ENCODE data around the gene TMEM54.

GRCh38 chr1:32886828-32887414 is 14.3 kb downstream of the TMEM54 start:
- no peak for TF ChIP-seq CTCF (conservative IDR thresholded peaks at IDR 0.05; ENCODE audit: low read depth in 2 of 2)
- TF ChIP-seq CREB1 (CRISPR knock-in tag; IDR thresholded peaks at IDR 0.05; ENCODE audit: low read depth) = no peak
- TF ChIP-seq EZH2 (IDR thresholded peaks at IDR 0.05; ENCODE audit: low read depth, unreplicated experiment) = no peak
- no peak for TF ChIP-seq EZH2phosphoT487 (IDR thresholded peaks at IDR 0.05; ENCODE audit: unreplicated experiment)
- no peak for TF ChIP-seq JUNB (IDR thresholded peaks at IDR 0.05; ENCODE audit: unreplicated experiment)
- no peak for TF ChIP-seq REST (IDR thresholded peaks at IDR 0.05; ENCODE audit: unreplicated experiment)
- no peak for TF ChIP-seq POLR2AphosphoS5 (IDR thresholded peaks at IDR 0.05; ENCODE audit: low read depth)
- no peak for TF ChIP-seq ZNF331 (CRISPR knock-in tag; IDR thresholded peaks at IDR 0.05; ENCODE audit: low read depth)
- no peak for TF ChIP-seq NANOG (IDR thresholded peaks at IDR 0.05; ENCODE audit: borderline replicate concordance)
- no peak for TF ChIP-seq ETS1 (IDR thresholded peaks at IDR 0.05)
- no peak for TF ChIP-seq ZNF462 (CRISPR knock-in tag; IDR thresholded peaks at IDR 0.05)
- TF ChIP-seq STAT1 (IDR thresholded peaks at IDR 0.05; ENCODE audit: unreplicated experiment) = no peak
- no peak for TF ChIP-seq ZNF114 (CRISPR knock-in tag; IDR thresholded peaks at IDR 0.05)
